GM19455 (cell line): Measurements from ENCODE around the gene PARD6B.
"Not testable (repeated sequence)": the region's sequence is repeated elsewhere in the genome, so short reads cannot be mapped to it uniquely, and the experiment has no call there.

Source experiments
- ATAC-seq: cut with Tn5 transposase; IDR thresholded peaks from one replicate; pipeline ENCODE4 v1.9.1; 2021; ENCODE audit not compliant: unreplicated experiment

The PARD6B gene

DNA sequence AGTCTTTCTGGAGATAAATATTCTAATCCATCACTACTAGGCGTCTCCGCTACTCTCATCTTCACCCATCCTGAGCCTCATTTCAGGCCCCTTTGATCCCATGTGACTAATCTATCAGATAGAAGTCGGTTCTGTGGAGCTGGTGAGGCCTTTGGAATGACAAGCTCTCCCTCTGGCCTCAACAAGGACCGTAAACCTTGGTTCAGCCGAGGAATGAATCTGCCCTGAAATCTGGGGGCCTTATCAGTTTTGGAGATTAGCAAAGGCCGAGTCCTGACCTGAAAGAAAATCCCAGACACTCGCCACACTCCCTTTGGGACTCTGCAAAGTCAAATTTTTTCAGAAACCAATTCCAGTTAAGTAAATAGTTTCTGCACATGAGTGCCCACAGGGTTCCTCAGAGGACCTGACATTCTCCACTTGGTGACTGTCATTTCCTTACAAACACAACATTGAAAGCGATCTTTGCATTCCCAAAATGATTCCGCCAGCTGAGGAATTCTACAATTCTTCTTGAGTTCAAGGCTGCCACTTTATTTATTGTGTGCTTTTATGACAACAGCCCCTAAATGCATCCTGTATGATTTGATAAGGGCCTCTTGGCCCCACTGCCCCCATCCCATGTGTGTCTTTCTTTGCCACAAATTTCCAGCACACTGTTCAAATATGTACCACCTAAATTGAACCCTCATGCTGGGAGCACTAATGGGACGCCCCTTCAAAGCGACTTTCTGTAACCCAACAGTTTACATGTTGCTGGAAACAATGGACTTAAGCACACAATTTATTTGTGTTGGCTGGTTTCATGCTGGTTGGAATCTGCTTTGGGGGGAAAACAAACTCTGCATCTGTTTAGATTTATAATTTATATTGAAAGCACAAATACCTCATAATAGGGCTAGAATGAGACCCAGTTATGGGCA lies 30.1 kb upstream of the PARD6B start:
- no peak for ATAC-seq

DNA sequence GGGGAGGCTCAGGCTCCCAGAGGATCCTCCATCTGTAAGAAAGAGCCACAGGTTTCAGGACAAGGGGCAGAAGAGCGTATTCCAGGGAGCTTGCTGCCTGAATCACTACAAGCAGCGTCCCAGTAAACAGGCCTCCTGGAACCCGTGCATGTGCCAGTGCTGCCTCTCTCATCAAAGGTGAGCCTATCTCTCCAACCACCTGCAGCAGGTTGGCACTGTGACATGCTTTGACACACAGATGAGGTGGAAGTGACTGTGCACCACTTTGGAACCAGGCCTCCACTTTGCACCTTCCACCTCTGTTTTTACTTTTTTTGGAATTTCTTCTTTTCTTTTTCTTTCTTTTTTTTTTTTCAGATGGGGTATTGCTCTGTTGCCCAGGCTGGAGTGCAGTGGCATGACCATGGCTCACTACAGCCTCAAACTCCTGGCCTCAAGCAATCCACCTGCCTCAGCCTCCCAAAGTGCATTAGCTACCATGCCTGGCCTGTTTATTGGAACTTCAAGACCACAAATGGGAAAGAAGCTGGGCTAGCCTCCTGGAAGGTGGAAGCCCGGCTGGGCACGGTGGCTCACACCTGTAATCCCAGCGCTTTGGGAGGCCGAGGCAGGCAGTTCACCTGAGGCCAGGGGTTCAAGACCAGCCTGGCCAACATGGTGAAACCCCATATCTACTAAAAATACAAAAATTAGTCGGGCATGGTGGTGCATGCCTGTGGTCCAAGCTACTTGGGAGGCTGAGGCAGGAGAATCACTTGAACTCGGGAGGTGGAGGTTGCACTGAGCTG lies 27.5 kb upstream of the PARD6B start:
- not testable (repeated sequence) for ATAC-seq

- ATAC-seq: no peak
Observed at GRCh38 chr20:50704514-50704913, 26.9 kb upstream of the PARD6B start.

DNA sequence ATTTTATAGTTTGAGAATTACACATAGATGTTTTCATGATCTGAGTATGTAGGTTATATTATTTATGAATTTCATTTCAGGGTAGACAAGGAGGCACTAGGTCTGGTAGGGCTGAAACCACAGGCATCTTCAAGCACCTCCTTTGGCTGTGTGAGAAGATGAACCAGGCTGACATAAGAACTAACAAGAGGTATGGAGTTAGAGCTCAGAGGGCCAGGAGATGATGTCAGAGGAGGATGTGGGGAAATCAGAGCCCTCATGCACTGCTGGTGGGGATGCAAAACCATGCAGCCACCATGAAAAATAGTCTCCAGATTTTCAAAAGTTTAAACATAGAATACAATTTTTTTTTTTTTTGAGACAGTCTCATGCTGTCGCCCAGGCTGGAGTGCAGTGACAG lies 26.4 kb upstream of the PARD6B start:
- no peak for ATAC-seq

DNA sequence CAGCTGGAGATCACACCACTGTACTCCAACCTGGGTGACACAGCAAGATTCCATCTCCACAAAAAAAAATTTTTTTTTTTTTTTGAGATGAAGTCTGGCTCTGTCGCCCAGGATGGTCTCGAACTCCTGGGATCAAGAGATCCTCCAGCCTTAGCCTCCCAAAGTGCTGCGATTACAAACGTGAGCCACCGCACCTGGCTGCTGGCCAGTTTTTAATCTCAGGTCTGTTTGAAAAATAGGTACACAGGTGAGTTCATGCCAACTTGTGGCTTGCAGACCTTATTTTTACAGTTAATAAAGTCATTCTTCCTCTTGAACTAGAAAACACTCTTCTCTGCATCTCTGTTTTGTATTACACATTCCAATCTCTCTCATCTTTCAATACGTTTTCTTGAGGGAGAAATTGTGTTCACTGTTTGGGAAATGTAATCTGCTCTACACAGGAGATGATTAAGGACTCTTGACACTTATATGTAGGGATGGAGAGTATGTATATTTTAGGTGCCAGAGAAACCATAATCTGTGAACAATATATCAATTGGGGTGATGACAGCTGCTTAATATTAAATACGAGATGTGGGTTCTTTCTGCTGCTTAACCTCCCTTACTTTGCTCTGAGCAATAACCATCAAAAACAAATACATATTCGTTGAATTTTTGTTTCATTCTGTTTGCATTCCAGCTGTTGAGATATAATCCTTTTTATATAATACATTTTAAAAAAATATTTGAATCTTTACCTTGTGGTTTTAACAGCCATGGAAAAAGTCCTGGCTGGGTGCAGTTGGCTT lies 22.3 kb upstream of the PARD6B start:
- no peak for ATAC-seq

GRCh38 chr20:50709636-50709973 lies 21.8 kb upstream of the PARD6B start:
- ATAC-seq: no peak

GRCh38 chr20:50710492-50711063 lies 20.8 kb upstream of the PARD6B start:
- ATAC-seq: no peak

GRCh38 chr20:50711113-50711825 lies 20.1 kb upstream of the PARD6B start:
- ATAC-seq: no peak

GRCh38 chr20:50712771-50713656 lies 18.4 kb upstream of the PARD6B start:
- ATAC-seq: no peak

DNA sequence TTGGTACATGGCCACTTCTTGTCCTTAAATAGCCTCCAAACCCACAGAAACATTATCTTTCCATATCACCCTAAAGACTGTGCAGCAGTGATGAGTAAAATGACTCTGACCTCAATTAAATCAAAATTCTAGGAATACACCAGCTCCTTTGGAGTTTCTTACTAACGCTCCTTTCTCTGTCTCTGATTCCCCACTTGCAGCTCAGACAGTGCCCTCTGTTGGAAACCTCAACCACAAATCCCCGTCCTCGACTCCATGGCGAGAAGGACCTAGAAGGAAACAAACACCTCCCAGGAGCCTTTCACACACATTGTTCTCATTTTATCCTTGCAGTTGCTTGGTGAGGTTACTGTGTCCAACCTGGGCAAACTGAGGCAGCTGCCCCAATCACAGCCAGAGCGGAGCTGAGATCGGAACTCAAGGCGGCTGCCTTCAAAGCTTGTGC lies 17.7 kb upstream of the PARD6B start:
- no peak for ATAC-seq

DNA sequence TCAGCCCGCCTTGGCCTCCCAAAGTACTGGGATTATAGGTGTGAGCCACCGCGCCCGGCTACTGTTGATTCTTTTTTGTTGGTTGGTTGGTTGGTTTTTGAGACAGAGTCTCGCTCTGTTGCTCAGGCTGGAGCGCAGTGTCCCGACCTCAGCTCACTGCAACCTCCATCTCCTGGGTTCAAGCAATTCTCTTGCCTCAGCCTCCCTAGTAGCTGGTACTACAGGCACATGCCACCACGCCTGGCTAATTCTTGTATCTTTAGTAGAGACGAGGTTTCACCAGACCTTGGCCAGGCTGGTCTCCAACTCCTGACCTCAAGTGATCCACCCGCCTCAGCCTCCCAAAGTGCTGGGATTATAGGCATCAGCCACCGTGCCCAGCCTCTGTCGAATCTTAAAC lies 17.0 kb upstream of the PARD6B start:
- not testable (repeated sequence) for ATAC-seq

GRCh38 chr20:50715694-50716093 lies 15.7 kb upstream of the PARD6B start:
- ATAC-seq: no peak

GRCh38 chr20:50716518-50716917 lies 14.9 kb upstream of the PARD6B start:
- no peak for ATAC-seq

- no peak for ATAC-seq
Observed at GRCh38 chr20:50717312-50717711, 14.1 kb upstream of the PARD6B start.

GRCh38 chr20:50717974-50718761 lies 13.2 kb upstream of the PARD6B start:
- no peak for ATAC-seq

DNA sequence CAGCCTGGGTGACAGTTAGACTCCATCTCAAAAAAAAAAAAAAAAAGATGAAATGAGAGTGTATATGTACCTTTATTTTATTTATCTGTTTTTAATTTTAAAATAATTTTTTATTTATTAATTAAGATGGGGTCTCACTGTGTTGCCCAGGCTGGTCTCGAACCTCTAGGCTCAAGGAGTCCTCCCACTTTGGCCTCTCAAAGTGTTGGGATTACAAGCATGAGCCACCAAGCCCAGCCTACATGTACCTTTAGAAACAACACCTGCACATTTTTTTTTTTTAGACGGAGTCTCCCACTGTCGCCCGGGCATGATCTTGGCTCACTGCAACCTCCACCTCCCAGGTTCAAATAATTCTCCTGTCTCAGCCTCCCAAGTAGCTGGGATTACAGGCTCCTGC lies 12.1 kb upstream of the PARD6B start:
- ATAC-seq: no peak

GRCh38 chr20:50720026-50720425 lies 11.4 kb upstream of the PARD6B start:
- no peak for ATAC-seq

DNA sequence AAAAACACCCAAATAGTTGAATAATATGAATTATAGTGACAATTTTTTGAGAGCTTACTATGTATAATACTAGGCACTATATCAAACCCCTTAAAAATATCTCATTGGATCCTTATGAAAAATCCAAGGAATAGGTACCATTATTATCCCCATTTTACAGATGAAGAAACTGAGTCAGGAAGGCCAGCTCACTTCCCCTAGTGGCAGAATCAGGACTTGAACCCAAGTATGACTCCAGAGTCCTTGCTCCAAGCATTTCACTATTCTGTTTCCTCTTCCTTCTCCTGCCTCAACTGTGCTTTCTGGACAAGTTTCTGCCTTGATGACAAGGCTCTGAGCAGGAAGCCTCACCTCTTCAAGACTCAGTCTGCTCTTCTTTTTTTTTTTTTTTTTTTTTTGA lies 10.8 kb upstream of the PARD6B start:
- ATAC-seq: no peak

DNA sequence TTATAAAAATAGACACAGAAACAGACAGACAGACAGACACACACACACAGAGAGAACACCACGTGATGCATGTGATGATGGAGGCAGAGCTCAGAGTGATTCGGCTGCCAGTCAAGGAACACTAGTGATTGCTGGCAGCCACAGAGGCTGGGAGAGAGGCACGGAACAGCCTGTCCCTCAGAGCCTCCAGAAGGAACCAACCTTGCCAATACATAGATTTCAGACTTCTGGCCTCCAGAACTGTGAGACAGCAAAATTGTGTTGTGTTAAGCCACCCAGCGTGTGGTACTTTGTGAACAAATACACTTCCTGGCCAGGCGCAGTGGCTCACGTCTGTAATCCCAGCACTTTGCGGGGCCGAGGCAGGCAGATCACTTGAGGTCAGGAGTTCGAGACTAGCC lies 9.5 kb upstream of the PARD6B start:
- no peak for ATAC-seq
